Inflammatory macrophage treated with lipopolysaccharide for 1 hour (primary cell): ENCODE results near the gene ARHGAP28.

Source experiments
- DNase-seq, 2 donors: peaks; one replicate each; pipeline ENCODE4 v3.0.0-alpha.2; 2020 to 2022

The ARHGAP28 gene

GRCh38 chr18:6734726-6735430 is 5.4 kb downstream of the ARHGAP28 start:
- no peak for DNase-seq

- DNase-seq: no peak
Observed at GRCh38 chr18:6737833-6738232, 8.3 kb downstream of the ARHGAP28 start.

- no peak for DNase-seq
Observed at GRCh38 chr18:6738622-6739021, 9.1 kb downstream of the ARHGAP28 start.

GRCh38 chr18:6741232-6741663 is 11.7 kb downstream of the ARHGAP28 start:
- no peak for DNase-seq

GRCh38 chr18:6741786-6742185 is 12.3 kb downstream of the ARHGAP28 start:
- DNase-seq: no peak

GRCh38 chr18:6743999-6744398 is 14.5 kb downstream of the ARHGAP28 start:
- no peak for DNase-seq

GRCh38 chr18:6744816-6745455 is 15.4 kb downstream of the ARHGAP28 start:
- no peak for DNase-seq

- no peak for DNase-seq
Observed at GRCh38 chr18:6745504-6746031, 16.1 kb downstream of the ARHGAP28 start.

GRCh38 chr18:6746386-6746960 is 17.0 kb downstream of the ARHGAP28 start:
- no peak for DNase-seq

- DNase-seq: no peak
Observed at GRCh38 chr18:6747646-6748045, 18.1 kb downstream of the ARHGAP28 start.

GRCh38 chr18:6748241-6748640 is 18.7 kb downstream of the ARHGAP28 start:
- DNase-seq: no peak

GRCh38 chr18:6750411-6750810 is 20.9 kb downstream of the ARHGAP28 start:
- DNase-seq: no peak

GRCh38 chr18:6751222-6751621 is 21.7 kb downstream of the ARHGAP28 start:
- no peak for DNase-seq

GRCh38 chr18:6752202-6752860 is 22.8 kb downstream of the ARHGAP28 start:
- no peak for DNase-seq

- DNase-seq: no peak
Observed at GRCh38 chr18:6755107-6755506, 25.6 kb downstream of the ARHGAP28 start.

- DNase-seq: no peak
Observed at GRCh38 chr18:6757931-6758330, 28.4 kb downstream of the ARHGAP28 start.

GRCh38 chr18:6759579-6759978 is 30.1 kb downstream of the ARHGAP28 start:
- no peak for DNase-seq

GRCh38 chr18:6763524-6763923 is 34.0 kb downstream of the ARHGAP28 start:
- DNase-seq: no peak

GRCh38 chr18:6764382-6764781 is 34.9 kb downstream of the ARHGAP28 start:
- DNase-seq: no peak

- no peak for DNase-seq
Observed at GRCh38 chr18:6773777-6774176, 44.3 kb downstream of the ARHGAP28 start.

- DNase-seq: no peak
Observed at GRCh38 chr18:6775237-6775636, 45.7 kb downstream of the ARHGAP28 start.

GRCh38 chr18:6775702-6776101 is 46.2 kb downstream of the ARHGAP28 start:
- no peak for DNase-seq

- no peak for DNase-seq
Observed at GRCh38 chr18:6776188-6776587, 46.7 kb downstream of the ARHGAP28 start.

GRCh38 chr18:6777509-6777908 is 48.0 kb downstream of the ARHGAP28 start:
- DNase-seq: no peak
